Muscle layer of duodenum (tissue), 2 donors: ENCODE measurements around the gene HDAC11.
"Not testable (repeated sequence)": the region's sequence is repeated elsewhere in the genome, so short reads cannot be mapped to it uniquely, and the experiment has no call there.

Experiments used
- H3K27ac ChIP-seq: one replicate; pipeline ENCODE4 v1.7.0; 2013; ENCODE audit warnings: mild to moderate bottlenecking, low read length
- H3K27me3 ChIP-seq: one replicate; pipeline ENCODE4 v1.7.0; 2013; ENCODE audit warnings: low read depth, mild to moderate bottlenecking, control low read depth, low read length
- H3K36me3 ChIP-seq, 2 donors: one replicate each; pipeline ENCODE4 v1.7.0; 2013; ENCODE audit warnings: low read length in 2 of 2, control low read depth in 1 of 2, mild to moderate bottlenecking in 1 of 2; ENCODE audit not compliant: insufficient read depth in 2 of 2, control insufficient read depth in 1 of 2
- H3K4me1 ChIP-seq, 2 donors: one replicate each; pipeline ENCODE4 v1.7.0; 2013; ENCODE audit warnings: low read length in 2 of 2, mild to moderate bottlenecking in 2 of 2, control low read depth in 1 of 2, moderate library complexity in 1 of 2; ENCODE audit not compliant: insufficient read depth in 2 of 2, control insufficient read depth in 1 of 2
- H3K4me3 ChIP-seq, 2 donors: one replicate each; pipeline ENCODE4 v1.7.0; 2013; ENCODE audit warnings: low read length in 2 of 2, low read depth in 1 of 2, mild to moderate bottlenecking in 1 of 2
- H3K9me3 ChIP-seq, 2 donors: one replicate each; pipeline ENCODE4 v1.7.0; 2013; ENCODE audit warnings: low read length in 2 of 2, control low read depth in 1 of 2, mild to moderate bottlenecking in 1 of 2; ENCODE audit not compliant: control insufficient read depth in 1 of 2
- donor health status: healthy.

HDAC11 gene

DNA sequence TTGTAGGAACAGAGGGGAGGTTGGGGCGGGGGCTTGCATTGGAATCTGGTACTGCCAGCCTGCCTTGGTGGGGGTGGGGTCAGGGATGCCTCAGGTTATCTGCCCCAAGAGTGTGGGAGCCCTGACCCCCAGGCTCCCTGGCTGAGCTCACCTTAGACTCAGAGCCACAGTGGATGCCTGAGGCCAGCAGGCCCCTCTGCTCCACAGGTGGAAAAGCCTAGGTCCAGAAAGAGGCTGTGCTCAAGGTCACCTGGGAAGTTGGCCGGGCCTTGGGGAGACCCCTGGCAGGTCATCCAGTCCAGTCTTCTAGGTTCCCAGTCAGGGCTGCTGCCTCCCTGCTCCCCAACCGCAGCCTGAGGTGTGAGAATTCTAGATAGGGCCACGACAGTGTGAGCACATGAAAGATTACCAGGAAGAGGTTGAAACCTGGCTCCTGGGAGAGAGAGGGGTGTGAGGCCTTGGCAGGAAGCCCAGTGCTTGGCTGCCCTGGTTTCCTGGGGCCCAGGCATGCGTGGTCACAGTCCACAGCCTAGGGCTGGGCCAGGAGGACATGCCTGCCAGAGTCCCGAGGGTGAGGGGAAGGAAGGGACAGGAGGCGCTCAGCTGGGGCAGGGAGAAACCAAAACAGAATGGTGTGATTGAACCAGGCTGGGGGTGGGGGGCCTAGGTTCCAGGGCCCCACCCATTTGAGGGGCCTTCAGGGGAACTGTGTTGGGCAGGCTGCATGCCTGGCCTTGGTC is 4.9 kb downstream of the HDAC11 start:
- peak overlapping the region; percentile 63 for H3K27ac ChIP-seq
- no peaks in the 10 kb centered on the region for H3K9me3 ChIP-seq
- no peak overlapping the region for H3K4me3 ChIP-seq
- peaks cover 3 to 26% of the 10 kb centered on the region in 2 donors for H3K4me1 ChIP-seq
- peaks cover 0 to 15% of the 10 kb centered on the region in 2 donors for H3K36me3 ChIP-seq
- no peaks in the 10 kb centered on the region for H3K27me3 ChIP-seq

DNA sequence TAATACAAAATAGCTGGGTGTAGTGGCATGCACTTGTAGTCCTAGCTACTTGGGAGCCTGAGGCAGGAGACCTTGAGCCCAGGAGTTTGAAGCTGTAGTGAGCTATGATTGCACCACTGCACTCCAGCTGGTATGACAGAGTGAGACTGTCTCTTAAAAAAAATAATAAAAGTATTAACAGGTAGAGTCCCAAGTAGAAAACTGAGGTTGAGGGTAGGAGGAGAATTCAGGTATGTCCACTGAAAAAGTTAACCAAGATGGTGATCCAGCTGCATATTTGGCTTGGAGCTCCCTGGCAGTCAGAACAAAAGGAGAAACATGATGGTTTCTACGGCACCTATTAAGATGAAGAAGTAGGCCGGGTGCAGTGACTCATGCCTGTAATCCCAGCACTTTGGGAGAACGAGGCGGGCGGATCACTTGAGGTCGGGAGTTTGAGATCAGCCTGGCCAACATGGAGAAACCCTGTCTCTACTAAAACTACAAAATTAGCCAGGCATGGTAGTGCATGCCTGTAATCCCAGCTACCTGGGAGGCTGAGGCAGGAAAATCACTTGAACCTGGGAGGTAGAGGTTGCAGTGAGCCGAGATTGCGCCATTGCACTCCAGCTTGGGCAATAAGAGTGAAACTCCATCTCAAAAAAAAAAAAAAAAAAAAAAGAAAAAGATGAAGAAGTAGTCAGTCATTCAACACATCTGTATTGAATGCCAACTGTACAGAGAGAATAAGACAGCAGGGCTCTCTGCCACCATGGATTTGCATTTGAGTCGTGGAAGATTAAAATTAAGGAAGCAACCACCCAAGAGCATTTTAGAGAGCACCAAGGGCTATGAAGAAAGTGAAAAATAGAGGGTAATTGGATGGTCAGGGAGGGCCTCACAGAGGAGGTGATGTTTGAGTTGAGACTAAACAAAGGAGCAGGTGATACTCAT is 5.8 kb downstream of the HDAC11 start:
- Histone ChIP-seq H3K27ac (peak overlapping the region; percentile 63), H3K4me1 (peaks cover 0 to 23% of the 10 kb centered on the region in 2 donors), H3K36me3 (peaks cover 0 to 15% of the 10 kb centered on the region in 2 donors)
- not testable (repeated sequence) for H3K4me3 ChIP-seq, H3K9me3 ChIP-seq, H3K27me3 ChIP-seq

DNA sequence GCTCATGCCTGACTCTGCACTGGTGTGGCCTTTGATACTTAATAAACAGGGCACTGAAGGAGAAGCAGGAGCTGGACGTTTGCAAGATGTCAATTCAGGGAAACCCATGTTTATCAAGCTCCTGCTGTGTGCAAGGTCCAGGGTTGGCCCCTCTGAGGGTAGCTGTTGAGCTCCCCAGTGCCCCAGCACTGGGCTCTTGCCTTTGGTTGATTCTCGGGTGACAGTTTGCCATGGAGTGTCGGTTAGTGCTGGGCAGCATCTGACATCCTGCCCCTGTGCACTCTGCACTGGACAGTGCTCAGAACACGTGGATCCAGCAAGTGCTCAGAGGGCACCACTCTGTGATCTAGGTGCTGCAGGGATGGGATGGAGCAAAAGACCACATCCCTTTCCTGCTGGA is 7.3 kb downstream of the HDAC11 start:
- Histone ChIP-seq H3K27me3 (no peaks in the 10 kb centered on the region), H3K27ac (no peak overlapping the region), H3K36me3 (peaks cover 0 to 15% of the 10 kb centered on the region in 2 donors), H3K9me3 (no peaks in the 10 kb centered on the region), H3K4me3 (no peak overlapping the region), H3K4me1 (peaks cover 0 to 12% of the 10 kb centered on the region in 2 donors)

DNA sequence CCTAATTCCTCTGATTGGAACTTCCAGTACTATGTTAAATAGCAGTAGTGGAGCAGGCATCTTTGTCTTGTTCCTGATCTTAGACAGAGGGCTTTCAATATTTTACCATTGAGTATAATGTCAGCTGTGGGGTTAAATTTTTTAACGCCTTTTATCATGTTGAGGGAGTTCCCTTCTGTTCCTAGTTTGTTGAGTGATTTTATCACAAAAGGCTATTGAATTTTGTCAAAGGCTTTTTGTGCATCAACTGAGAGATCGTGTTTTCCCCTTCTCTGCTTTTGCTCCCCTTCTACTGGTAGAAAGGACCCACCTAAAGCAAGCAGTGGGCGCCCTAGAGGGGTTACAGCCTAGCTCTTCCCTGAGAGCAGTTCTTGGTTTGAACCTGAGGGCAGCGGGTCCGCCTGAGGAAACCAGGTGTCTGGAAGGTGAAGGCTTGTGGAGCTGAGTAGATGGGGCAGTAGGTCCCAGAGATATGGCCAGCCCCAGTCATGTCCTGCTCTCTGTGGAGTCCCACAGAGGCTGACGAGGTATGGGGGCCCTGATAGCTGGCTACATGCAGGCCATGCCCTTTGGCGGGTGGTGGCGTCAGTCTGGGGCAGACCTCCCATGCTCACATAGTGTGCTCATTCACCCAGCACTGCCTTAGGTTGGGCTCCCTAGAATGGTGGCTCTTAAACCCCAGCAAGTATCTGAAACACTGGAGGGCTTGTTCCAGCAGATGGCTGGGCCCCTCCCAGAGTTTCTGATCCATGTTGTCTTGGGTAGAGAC is 11.3 kb downstream of the HDAC11 start:
- Histone ChIP-seq H3K27ac (no peak overlapping the region), H3K27me3 (no peaks in the 10 kb centered on the region), H3K4me1 (peaks cover 1 to 4% of the 10 kb centered on the region in 2 donors), H3K4me3 (no peak overlapping the region), H3K36me3 (peaks cover 0 to 15% of the 10 kb centered on the region in 2 donors), H3K9me3 (no peaks in the 10 kb centered on the region)

DNA sequence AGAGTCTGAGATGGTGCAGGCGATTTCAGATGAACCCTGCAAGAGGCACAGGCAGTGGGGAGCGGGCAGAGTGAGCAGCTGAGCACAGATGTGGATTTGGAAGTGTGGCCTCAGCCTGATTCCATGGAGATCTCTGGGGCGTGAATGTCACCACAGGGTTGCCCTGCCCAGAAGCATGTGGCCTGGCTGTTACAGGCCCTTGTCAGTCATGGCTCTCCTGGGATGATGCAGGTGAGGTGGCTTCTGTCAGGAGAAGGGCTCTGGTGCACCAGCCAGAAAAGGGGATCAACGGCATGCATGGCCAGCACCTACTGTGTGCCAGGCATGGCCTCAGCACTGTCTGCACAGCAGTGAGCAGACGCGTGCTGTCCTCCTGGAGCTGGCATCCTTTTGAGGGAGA is 11.9 kb downstream of the HDAC11 start:
- no peak overlapping the region for H3K4me3 ChIP-seq
- H3K36me3 ChIP-seq, result peaks cover 0 to 15% of the 10 kb centered on the region in 2 donors
- no peaks in the 10 kb centered on the region for H3K9me3 ChIP-seq
- no peak overlapping the region for H3K27ac ChIP-seq
- no peaks in the 10 kb centered on the region for H3K27me3 ChIP-seq
- H3K4me1 ChIP-seq, result peaks cover 5 to 10% of the 10 kb centered on the region in 2 donors

DNA sequence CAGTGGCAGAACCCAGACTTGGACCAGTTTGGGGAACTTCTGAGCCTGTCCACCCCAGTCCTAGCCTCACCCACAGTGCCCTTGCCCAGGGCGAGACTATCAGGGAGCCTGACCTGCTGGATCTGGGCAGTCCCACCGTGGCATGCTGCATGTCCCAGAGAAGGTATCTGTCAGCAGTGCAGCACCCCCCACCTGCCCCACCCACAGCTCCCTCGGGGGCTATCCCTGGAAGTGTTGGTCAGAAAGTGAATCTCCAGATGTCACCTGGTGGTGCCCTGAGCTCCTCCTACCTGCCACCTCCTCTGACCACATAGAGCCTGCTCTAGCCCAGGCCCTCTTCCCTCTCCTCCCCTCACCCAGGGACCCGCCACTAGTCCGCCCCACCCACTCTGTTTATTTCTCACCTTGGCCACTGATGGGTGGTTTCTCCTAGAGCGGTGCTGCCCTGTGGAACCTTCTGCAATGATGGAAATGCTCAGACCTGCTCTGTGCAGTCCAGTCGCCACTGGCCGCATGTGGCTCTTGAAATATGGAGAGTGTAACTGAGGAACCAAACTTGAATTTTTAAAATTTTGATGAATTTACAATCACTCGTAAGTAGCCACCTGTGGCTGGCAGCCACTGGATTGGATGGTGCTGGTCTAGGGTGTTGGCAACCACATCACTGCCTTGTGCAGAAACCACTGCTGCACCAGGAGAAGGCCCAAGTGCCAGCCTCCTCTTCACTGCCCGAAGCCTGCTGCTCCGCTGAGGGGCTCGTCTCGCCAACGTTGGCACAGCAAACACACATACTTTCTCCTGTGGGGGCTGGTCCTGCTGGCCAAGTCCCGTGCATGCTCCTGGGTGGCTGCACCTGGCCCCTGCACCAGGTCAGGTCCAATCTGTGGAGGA is 13.1 kb downstream of the HDAC11 start:
- Histone ChIP-seq H3K27me3 (no peaks in the 10 kb centered on the region), H3K9me3 (no peaks in the 10 kb centered on the region), H3K4me3 (no peak overlapping the region), H3K36me3 (peaks cover 0 to 15% of the 10 kb centered on the region in 2 donors), H3K4me1 (peaks cover 5 to 10% of the 10 kb centered on the region in 2 donors), H3K27ac (no peak overlapping the region)

DNA sequence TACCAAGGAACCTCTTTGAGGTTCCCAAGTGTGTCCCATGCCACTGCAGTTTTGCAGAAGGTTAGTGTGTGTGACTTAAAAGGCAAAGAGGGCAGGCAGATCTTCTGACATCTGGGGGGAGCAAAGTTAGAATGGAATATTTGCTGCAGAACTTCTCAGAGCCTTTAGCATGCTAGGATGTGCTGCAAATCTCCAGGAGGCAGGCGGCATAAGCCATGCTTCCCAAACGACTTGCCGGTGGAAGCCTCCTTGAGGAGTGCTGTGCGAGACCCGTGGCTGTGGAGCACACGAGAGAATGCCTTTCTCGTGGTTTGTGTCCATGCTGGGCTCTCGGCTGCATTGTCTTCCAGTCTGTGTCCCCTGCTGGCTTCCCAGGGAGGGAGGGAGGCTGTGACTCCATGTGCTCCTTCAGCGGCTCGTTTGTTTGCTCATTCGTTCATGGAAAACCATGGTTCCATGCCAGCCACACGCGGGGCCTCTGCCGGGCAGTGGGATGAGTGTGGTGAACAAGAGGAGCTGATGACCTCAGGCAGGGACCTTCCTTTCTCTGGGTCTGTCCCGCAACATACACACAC is 13.8 kb downstream of the HDAC11 start:
- peaks cover 5 to 10% of the 10 kb centered on the region in 2 donors for H3K4me1 ChIP-seq
- H3K9me3 ChIP-seq, result no peaks in the 10 kb centered on the region
- H3K27me3 ChIP-seq, result no peaks in the 10 kb centered on the region
- H3K27ac ChIP-seq, result no peak overlapping the region
- H3K36me3 ChIP-seq, result peaks cover 0 to 15% of the 10 kb centered on the region in 2 donors
- no peak overlapping the region for H3K4me3 ChIP-seq

DNA sequence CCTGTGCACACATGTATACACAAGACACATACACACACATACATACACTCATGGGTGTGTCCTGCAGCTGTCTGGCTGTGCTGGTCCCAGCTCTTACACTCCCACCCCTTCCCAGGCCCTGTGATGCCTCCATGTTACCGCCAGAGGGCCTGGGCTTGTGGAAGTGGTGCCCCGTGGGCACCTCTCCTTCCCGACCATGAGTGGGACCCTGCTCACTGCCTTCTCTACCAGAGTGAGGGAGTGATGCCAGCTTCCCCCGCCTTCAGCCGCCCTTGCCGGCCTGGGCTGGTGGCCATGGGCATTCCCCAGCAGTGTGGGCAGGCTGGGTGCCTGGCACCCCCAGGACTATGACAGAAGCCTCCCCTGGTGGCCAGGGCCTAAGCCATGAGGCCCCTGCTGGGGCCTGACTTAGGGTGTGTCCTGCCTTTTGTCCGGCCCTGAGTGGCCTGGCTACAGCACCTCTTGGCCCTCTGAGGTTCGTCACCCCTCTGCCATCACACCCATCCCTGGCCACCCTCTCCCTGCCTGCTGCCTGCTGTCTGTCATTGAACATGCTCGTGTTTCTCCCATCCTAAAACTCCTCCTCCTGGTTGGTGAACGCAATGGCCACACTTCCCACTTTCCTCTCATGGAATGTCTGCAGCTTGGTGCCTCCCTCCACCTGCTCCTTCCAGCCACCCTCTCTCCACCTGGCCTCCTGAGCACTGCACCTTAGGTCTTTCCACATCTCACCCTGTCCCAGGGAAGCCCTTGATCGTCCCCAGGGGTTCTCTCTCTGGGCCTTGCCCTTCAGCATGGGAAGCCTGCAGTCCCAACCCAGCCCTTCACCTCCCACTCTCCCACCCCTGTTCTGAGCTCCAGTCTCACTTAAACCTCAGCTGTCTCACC is 14.6 kb downstream of the HDAC11 start:
- H3K36me3 ChIP-seq, result peaks cover 0 to 9% of the 10 kb centered on the region in 2 donors
- no peaks in the 10 kb centered on the region for H3K27me3 ChIP-seq
- H3K4me1 ChIP-seq, result peaks cover 5 to 11% of the 10 kb centered on the region in 2 donors
- no peak overlapping the region for H3K27ac ChIP-seq
- no peaks in the 10 kb centered on the region for H3K9me3 ChIP-seq
- no peak overlapping the region for H3K4me3 ChIP-seq

DNA sequence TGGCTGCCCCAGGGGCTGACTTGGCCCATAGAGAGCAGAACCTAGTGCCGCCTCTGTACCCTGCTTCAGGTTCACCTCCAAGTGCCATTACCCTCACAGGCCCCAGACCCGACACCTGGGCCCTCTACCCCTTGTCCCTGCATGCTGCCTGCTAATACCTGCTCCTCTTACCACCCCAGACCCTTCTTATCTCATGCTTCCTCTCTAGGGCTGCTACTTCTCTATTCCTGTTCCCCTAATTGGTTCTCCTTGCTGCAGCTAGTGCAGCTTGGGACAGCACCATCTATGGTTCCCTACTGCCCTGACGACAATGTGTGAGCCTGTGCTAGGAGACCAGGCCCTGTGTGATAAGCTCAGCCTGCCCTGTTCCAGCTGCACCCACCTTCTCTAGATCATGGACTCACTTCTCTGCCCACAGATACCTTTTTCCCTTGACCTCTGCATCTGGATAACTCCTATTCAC is 15.3 kb downstream of the HDAC11 start:
- H3K27me3 ChIP-seq, result no peaks in the 10 kb centered on the region
- no peak overlapping the region for H3K27ac ChIP-seq
- H3K4me1 ChIP-seq, result peaks cover 5 to 15% of the 10 kb centered on the region in 2 donors
- no peak overlapping the region for H3K4me3 ChIP-seq
- H3K9me3 ChIP-seq, result no peaks in the 10 kb centered on the region
- H3K36me3 ChIP-seq, result peaks cover 0 to 7% of the 10 kb centered on the region in 2 donors
